HepG2 (cell line): Measurements from ENCODE around the gene CAT. TPM values are rescaled to one million over a fixed set of nuclear protein-coding genes. Genes with fewer than 3 reads are reported as not detected.

Source experiments
- ATAC-seq: fragments of 200-7000 bp; cut with Tn5 transposase; 3 replicates; pipeline ENCODE4 v1.9.1; 2020; ENCODE audit warnings: mild to moderate bottlenecking, moderate library complexity
- BruUV-seq: library from RNA; stranded (reverse); fragments of 400-500 nt; replicated peaks from 2 replicates; lab custom pipeline; 2021; lab: Mats Ljungman, UMichigan
- CTCF ChIA-PET: fragments of 300-600 bp; formaldehyde crosslinking; extraction: SDS; loops from one replicate; lab custom pipeline; 2021; ENCODE audit warnings: low total read pairs, inconsistent platforms, low intra/inter-chr PET ratio; lab: Yijun Ruan, JAX
- POLR2A ChIA-PET: fragments of 350-600 bp; sonication (Branson Sonifier 250); formaldehyde crosslinking; loops from one replicate; lab custom pipeline; 2020; ENCODE audit warnings: antibody characterized with exemption, inconsistent platforms; lab: Yijun Ruan, JAX
- DNase-seq: peaks from one replicate; pipeline ENCODE4 v3.0.0-alpha.2; 2015; ENCODE audit warnings: low spot score
- FAIRE-seq: peaks from 3 replicates; lab custom pipeline; 2011; peaks lifted over from hg19 to GRCh38; lab: Jason Lieb, UNC
- H2AFZ ChIP-seq: one replicate; pipeline ENCODE4 v1.6.1; 2011; ENCODE audit warnings: low read length, inconsistent platforms
- H3K27ac ChIP-seq: fragments of 300-600 bp; 3 replicates; pipeline ENCODE4 v1.8.0; 2011; ENCODE audit warnings: mixed run types, mild to moderate bottlenecking, mixed read lengths, low read length, inconsistent platforms; ENCODE audit not compliant: insufficient read depth; ENCODE audit errors: extremely low read length
- H3K27me3 ChIP-seq, 2 experiments: fragments of 200-600 bp in 1 of 2; 2 replicates in 1 of 2; 3 replicates in 1 of 2; pipeline versions ENCODE4 v1.6.0 to v1.8.0; 2011; ENCODE audit warnings: low read length in 2 of 2, mild to moderate bottlenecking in 2 of 2, moderate library complexity in 2 of 2, inconsistent platforms in 1 of 2; ENCODE audit not compliant: insufficient read depth in 2 of 2, control insufficient read depth in 1 of 2
- H3K36me3 ChIP-seq, 2 experiments: fragments of 200-600 bp in 1 of 2; replicated peaks in 1 of 2; 2 replicates in 1 of 2; 3 replicates in 1 of 2; pipeline versions ENCODE4 v1.5.1 to v1.8.0; 2011; ENCODE audit warnings: low read length in 2 of 2, inconsistent platforms in 1 of 2; ENCODE audit not compliant: insufficient read depth in 2 of 2, control insufficient read depth in 1 of 2
- H3K4me1 ChIP-seq: 2 replicates; pipeline ENCODE4 v1.5.1; 2012; ENCODE audit warnings: low read length, inconsistent platforms; ENCODE audit not compliant: insufficient read depth
- H3K4me2 ChIP-seq: 2 replicates; pipeline ENCODE4 v1.6.0; 2011; ENCODE audit warnings: low read depth, low read length, inconsistent platforms
- H3K4me3 ChIP-seq, 3 experiments: fragments of 200-600 bp in 1 of 3; sonication (generic), shearing (Covaris generic) in 1 of 3; replicated peaks in 1 of 3; 2 replicates each; pipeline ENCODE4 v1.5.1; 2011 to 2016; ENCODE audit warnings: low read length in 3 of 3, inconsistent platforms in 2 of 3, low read depth in 2 of 3, mild to moderate bottlenecking in 2 of 3, control low read depth in 1 of 3, mixed read lengths in 1 of 3; ENCODE audit not compliant: insufficient read depth in 1 of 3
- H3K79me2 ChIP-seq: one replicate; pipeline ENCODE4 v1.6.1; 2011; ENCODE audit warnings: low read length, inconsistent platforms; ENCODE audit not compliant: insufficient read depth
- H3K9ac ChIP-seq: 2 replicates; pipeline ENCODE4 v1.6.0; 2011; ENCODE audit warnings: mild to moderate bottlenecking, low read depth, low read length, inconsistent platforms; ENCODE audit not compliant: insufficient read depth
- H3K9me3 ChIP-seq: 2 replicates; pipeline ENCODE4 v1.5.1; 2012; ENCODE audit warnings: mild to moderate bottlenecking, low read length
- H4K20me1 ChIP-seq: 2 replicates; pipeline ENCODE4 v1.6.0; 2011; ENCODE audit warnings: inconsistent platforms, mild to moderate bottlenecking, low read length, moderate library complexity; ENCODE audit not compliant: insufficient read depth
- KLF16 ChIP-seq, 2 experiments: sonication (generic) in 1 of 2; formaldehyde crosslinking in 1 of 2; IDR thresholded peaks; 2 replicates each; pipeline versions ENCODE4 v1.6.1 to v1.8.0; 2016 to 2023; ENCODE audit warnings: missing genetic modification reagents in 2 of 2, missing compliant biosample characterization in 1 of 2
- PRMT3 ChIP-seq: sonication (generic); formaldehyde crosslinking; IDR thresholded peaks from 2 replicates; pipeline ENCODE4 v1.8.1; 2022; ENCODE audit warnings: low read depth, mild to moderate bottlenecking, moderate library complexity, missing genetic modification reagents, borderline replicate concordance
- SOX13 ChIP-seq, 3 experiments: fragments of 450-650 bp in 1 of 3; sonication (generic) in 1 of 3; formaldehyde crosslinking in 1 of 3; IDR thresholded peaks in 2 of 3; conservative IDR thresholded peaks in 1 of 3; 2 replicates each; pipeline versions ENCODE4 v1.5.0 to v1.6.1; 2016 to 2020; ENCODE audit warnings: antibody characterized with exemption in 1 of 3, mild to moderate bottlenecking in 1 of 3, missing compliant biosample characterization in 1 of 3, missing genetic modification reagents in 1 of 3, moderate library complexity in 1 of 3
- THAP11 ChIP-seq: IDR thresholded peaks from 2 replicates; pipeline ENCODE4 v1.6.1; 2016; ENCODE audit warnings: missing biosample characterization, missing genetic modification reagents
- ZNF333 ChIP-seq: sonication (generic); formaldehyde crosslinking; IDR thresholded peaks from 2 replicates; pipeline ENCODE4 v1.4.0; 2020; ENCODE audit warnings: mild to moderate bottlenecking, missing genetic modification reagents, borderline replicate concordance
- WGBS: methylation state at CpG from one replicate; pipeline ENCODE4 v1.1.6; 2017; ENCODE audit warnings: low lambda C conversion rate; 5-methylcytosine and 5-hydroxymethylcytosine counted together
- in situ Hi-C: cut with HindIII; loops from 2 replicates; pipeline ENCODE4 v1.10.0; 2017; ENCODE audit warnings: low pct_unique_long_range_greater_than_20kb; ENCODE audit not compliant: extremely low pct_ligation_motif_present
- intact Hi-C: fragments of 100-400 bp; cut with micrococcal nuclease; formaldehyde crosslinking; loops from one replicate; pipeline ENCODE4 v1.10.0; 2022; ENCODE audit not compliant: unreplicated experiment
- polyA plus RNA-seq, 8 experiments: library from polyadenylated mRNA; depleted of rRNA in 3 of 8; stranded (reverse) in 7 of 8; unstranded in 1 of 8; fragments of >200 nt; fragmentation: Illumina TruSeq in 4 of 8; extraction: Trizol in 4 of 8; gene quantifications; 2 replicates each; pipeline versions ENCODE4 v1.2.1 to v1.2.3, GENCODE V29; 2011 to 2016; ENCODE audit warnings: low read depth in 4 of 8, missing spikeins in 1 of 8, mixed read lengths in 1 of 8; ENCODE audit not compliant: insufficient read depth in 1 of 8
- total RNA-seq, 5 experiments: library from RNA; depleted of rRNA; stranded (reverse); fragments of >200 nt; fragmentation: Illumina TruSeq; extraction: Trizol; gene quantifications; 2 replicates each; pipeline ENCODE4 v1.2.3, GENCODE V29; 2016; ENCODE audit warnings: low read depth in 1 of 5
- TF ChIP-seq, protein P1 (sequence below): IDR thresholded peaks from 2 replicates; pipeline ENCODE4 v1.6.1; 2016; ENCODE audit warnings: low read depth, control low read depth
- TF ChIP-seq, protein P2 (sequence below): sonication (generic); formaldehyde crosslinking; IDR thresholded peaks from 2 replicates; pipeline ENCODE4 v1.8.1; 2023; ENCODE audit warnings: mild to moderate bottlenecking, moderate library complexity, missing genetic modification reagents

CAT gene
- total and polyA plus RNA-seq, 2 of the 13 experiments (the other 11 are each of a cell fraction or from before 2014, with no cell fraction given): 107 to 136 TPM

DNA sequence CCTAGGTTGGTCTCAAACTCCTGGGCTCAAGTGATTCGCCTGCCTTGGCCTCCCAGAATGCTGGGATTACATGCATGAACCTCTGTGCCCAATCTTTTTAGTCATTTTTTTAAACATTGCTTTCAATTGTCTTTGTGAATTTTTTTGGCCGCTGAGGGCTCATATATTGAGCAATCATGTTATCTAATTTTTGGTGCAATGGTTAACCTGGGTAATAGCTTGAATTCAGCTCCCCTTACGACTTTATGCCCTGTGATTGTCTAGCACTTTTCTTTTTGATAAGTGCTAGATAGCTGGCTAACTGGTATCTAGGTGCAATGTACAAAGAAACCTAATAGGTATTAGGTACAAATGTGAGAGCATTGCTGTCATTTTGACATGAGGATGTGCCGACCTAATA is 35.3 kb upstream of the CAT start (continued):
- TF ChIP-seq, protein P1, sequence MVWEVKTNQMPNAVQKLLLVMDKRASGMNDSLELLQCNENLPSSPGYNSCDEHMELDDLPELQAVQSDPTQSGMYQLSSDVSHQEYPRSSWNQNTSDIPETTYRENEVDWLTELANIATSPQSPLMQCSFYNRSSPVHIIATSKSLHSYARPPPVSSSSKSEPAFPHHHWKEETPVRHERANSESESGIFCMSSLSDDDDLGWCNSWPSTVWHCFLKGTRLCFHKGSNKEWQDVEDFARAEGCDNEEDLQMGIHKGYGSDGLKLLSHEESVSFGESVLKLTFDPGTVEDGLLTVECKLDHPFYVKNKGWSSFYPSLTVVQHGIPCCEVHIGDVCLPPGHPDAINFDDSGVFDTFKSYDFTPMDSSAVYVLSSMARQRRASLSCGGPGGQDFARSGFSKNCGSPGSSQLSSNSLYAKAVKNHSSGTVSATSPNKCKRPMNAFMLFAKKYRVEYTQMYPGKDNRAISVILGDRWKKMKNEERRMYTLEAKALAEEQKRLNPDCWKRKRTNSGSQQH (CRISPR knock-in tag): no peak
- TF ChIP-seq SOX13 (IDR thresholded peaks at IDR 0.05): no peak
- TF ChIP-seq SOX13 (CRISPR knock-in tag; conservative IDR thresholded peaks at IDR 0.05 in 1 of 2, IDR thresholded peaks at IDR 0.05 in 1 of 2): peak in 1 of 2 experiments; percentile 8; a peak in 1 of 4 replicates
- TF ChIP-seq PRMT3 (CRISPR knock-in tag): no peak
- no peak for TF ChIP-seq KLF16 (CRISPR knock-in tag; IDR thresholded peaks at IDR 0.05)
- TF ChIP-seq, all 625 proteins: peak for 3

DNA sequence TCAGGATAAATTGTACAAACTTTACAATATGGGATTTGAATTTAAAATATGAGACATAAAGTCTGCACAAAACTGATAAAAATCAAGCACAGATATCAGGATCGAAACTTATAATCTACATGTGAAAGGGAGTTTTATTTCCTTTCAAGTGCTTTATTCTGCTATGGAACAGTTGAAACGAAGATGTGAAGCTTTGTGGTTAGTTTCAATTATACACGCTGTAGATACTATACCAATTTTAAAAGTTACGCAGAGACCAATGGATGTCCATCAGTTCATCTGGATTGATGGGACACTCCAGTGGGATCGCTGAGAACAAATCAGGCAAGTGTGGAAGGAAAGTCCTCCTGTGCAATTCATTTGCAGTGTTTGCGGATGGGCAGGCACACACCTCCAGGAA is 34.5 kb upstream of the CAT start:
- in situ Hi-C loops (no loop called here), intact Hi-C loops (no loop called here)
- 73% methylated on average over 6 of the region's 6 CpGs for WGBS
- POLR2A ChIA-PET: no interaction called here
- Histone ChIP-seq H4K20me1 (no peaks in the 10 kb centered on the region), H3K9ac (no peak overlapping the region), H3K27me3 (no peaks in the 10 kb centered on the region), H3K36me3 (no peaks in the 10 kb centered on the region), H3K9me3 (no peaks in the 10 kb centered on the region), H2AFZ (no peak overlapping the region), H3K4me2 (no peak overlapping the region), H3K4me3 (no peak overlapping the region), H3K27ac (no peak overlapping the region), H3K4me1 (peaks cover 52% of the 10 kb centered on the region), H3K79me2 (no peaks in the 10 kb centered on the region)
- TF ChIP-seq, protein P2, sequence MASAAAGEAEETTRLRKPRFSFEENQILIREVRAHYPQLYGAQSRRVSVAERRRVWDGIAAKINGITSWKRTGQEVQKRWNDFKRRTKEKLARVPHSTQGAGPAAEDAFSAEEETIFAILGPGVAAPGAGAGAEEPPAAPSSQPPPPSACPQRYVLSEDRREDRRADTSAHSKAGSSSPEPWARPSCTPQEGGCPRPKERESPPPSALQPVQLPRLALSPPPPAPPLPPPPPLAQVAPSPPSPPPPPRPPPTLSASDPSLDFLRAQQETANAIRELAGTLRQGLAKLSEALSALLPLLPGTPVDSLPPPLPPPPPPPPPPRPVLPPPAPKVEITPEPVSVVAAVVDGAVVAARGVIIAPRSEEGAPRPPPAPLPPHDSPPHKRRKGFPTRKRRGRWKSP (CRISPR knock-in tag): no peak
- no peak for TF ChIP-seq THAP11 (CRISPR knock-in tag)
- no peak for TF ChIP-seq ZNF333 (CRISPR knock-in tag)
- FAIRE-seq (no peak), DNase-seq (no peak), ATAC-seq (no peak)
- CTCF ChIA-PET: no interaction called here
- BruUV-seq: no TSS peak
